GM18499 (cell line): ENCODE measurements around the gene CLASP1.
"Not testable (repeated sequence)": the region's sequence is repeated elsewhere in the genome, so short reads cannot be mapped to it uniquely, and the experiment has no call there.

Experiments
- ATAC-seq: cut with Tn5 transposase; IDR thresholded peaks from one replicate; pipeline ENCODE4 v1.9.1; 2021; ENCODE audit warnings: moderate number of reproducible peaks; ENCODE audit not compliant: insufficient read depth, unreplicated experiment

CLASP1 gene

GRCh38 chr2:121342751-121343150 is 306.5 kb downstream of the CLASP1 start:
- ATAC-seq: no peak

- ATAC-seq: no peak
Observed at GRCh38 chr2:121340926-121341325, 308.3 kb downstream of the CLASP1 start.

DNA sequence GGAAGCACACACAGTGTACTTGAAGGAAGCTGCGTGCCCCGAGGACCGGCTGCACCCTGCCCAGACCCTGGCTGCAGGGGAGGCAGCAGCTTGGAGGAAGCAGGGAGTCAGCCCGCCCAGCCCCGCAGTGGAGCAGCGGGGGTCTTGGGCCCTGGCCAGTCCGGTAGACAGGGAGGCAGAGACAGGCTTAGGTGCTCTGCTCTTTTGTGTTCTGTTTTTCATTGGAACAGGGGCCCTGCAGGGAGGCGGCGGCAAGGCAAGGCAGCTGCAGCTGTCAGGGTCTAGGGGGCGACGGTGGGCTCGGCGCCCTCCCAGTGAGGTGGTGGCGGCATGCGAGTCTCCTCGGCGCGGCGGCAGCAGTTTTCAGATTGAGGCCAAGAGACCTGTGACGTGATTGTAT is 311.0 kb downstream of the CLASP1 start:
- ATAC-seq: no peak

DNA sequence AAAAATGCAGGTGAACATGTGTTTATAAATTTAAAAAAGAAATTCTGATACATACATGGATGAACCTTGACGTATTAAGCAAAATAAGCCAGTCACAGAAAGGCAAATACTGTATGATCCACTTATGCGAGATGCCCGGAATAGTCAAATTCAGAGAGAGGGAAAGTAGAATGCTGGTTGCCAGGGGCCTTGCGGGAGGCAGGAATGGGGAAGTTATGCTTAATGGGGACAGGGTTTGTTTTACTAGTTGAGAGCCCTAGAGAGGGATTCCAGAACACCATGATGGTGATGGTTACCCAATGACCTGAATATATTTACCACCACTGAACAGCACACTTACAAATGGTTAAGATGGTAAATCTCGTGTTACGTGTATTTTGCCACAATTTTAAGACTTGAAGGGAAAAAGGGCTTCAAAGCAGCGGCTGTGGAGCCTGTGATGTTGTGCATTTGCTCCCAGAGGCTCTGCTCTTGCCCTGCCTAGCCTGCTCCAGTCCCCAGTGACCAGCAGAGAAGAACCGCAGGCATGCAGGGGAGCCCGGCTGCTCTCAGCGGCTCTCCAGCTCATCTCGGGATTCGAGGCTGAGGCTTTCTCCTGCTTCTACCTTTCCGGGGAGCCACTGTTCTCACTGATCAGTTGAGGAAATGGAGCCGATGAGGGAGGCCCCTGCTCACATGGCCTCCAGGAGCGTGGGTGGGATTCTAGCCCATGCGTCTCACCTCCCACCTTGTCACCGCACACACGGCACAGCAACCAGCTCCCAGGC is 312.6 kb downstream of the CLASP1 start:
- no peak for ATAC-seq

GRCh38 chr2:121335294-121336290 is 313.7 kb downstream of the CLASP1 start:
- ATAC-seq: no peak

GRCh38 chr2:121334581-121335293 is 314.5 kb downstream of the CLASP1 start:
- no peak for ATAC-seq

DNA sequence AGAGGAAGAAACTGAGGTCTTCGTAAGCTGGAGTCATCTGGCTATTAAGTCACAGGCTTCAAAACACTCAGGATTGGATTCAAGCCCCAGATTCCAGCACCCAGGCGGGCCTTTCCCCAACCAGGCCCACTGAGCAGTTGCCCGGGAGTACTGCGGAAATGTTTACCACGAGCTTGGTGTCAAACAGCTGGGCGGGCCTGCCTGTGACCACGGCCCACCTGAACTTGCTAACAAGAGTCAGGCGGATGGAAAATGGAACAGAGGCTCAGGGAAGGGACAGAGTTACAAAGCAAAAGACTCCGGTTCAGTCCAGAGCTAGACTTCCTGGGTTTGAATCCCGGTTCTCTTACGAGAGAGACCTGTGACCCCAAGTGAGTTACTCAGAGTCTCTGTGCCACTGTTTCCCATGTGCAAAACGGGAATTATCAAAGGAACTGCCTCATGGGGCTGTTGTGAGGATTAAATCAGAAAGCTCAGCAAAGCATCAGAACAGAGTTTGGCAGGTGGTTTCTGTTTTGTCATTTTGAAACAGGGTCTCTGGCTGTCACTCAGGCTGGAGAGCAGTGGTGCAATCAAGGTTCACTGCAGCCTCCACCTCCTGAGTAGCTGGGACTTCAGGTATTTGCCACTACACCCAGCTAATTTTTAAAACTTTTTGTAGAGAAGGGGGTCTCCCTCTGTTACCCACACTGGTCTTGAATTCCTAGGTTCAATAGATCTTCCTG is 315.3 kb downstream of the CLASP1 start:
- ATAC-seq: peak; percentile 80

DNA sequence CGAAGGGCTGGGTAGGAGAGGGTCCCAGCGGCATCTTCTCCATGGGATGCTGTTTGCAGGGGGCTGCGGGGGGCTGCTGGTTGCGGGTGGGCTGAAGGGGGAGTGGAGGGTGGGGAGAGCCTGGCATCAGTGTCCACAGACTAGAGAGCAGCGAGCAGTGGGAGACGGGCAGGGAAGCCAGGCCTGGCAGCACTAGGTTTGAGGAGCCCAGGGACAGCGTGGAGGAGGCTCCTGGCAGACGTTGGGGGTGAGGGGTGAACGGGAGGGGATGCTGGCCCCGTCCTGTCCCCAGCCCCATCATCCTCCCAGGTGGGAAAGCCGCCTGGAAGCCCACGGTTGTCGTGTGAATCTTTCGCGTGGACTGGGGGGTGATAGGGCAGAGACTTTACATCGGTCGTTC is 316.0 kb downstream of the CLASP1 start:
- ATAC-seq: no peak

DNA sequence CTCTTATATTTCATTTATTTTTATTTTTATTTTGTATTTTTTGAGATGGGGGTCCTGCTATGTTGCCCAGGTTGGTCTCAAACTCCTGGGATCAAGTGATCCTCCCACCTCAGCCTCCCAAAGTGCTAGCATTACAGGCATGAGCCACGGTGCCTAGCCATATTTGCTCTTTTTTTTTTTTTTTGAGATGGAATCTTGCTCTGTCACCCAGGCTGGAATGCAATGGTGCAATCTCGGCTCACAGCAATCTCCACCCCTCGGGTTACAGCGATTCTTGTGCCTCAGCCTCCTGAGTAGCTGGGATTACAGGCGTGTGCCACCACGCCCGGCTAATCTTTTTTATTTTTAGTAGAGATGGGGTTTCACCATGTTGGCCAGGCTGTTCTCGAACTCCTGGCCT is 317.9 kb downstream of the CLASP1 start:
- not testable (repeated sequence) for ATAC-seq

DNA sequence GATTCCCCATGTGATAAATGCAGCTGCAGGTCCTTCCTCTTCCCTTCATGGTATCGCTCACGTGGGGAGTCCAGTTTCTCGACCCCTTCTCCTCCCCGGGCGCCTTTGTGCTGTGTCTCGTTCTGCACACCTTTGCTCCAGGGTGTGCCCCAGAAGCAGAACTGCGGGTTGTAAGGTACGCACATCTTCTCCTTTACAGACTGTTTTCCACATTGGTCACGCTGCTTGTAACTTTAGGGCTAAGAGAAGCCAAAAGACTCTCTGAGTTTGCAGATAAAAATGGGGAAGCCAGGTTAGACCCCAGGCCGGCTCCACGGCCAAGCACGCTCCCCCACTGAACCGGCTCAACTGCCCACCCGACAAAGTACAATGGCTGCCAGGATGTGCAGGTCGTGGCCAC is 318.3 kb downstream of the CLASP1 start:
- no peak for ATAC-seq

- ATAC-seq: no peak
Observed at GRCh38 chr2:121329786-121330185, 319.5 kb downstream of the CLASP1 start.

DNA sequence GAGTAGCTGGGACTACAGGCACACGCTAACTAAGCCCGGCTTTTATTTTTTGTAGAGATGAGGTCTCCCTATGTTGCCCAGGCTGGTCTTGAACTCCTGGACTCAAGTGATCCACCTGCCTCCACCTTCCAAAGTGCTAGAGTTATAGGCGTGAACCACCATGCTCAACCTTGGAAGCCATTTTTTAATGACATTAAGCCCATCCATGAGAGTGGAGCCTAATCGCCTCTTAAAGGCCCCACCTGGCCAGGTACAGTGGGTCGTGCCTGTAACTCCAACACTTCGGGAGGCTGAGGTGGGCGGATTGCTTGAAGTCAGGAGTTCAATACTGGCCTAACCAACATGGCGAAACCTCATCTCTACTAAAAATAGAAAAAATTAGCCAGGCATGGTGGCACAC is 322.6 kb downstream of the CLASP1 start:
- no peak for ATAC-seq

DNA sequence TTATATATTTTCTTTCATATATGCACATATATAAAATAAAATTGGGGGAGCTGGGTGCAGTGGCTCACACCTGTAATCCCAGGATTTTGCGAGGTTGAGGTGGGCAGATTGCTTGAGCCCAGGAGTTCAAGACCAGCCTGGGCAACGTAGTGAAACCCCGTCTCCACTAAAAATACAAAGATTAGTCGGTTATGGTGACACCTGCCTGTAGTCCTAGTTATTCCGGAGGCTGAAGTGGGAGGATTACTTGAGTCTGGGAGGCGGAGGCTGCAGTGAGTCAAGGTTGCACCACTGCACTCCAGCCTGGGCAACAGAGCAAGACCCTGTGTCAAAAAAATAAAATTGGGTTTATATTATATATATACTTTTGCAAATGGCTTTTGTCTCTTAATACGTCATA is 324.7 kb downstream of the CLASP1 start:
- no peak for ATAC-seq

GRCh38 chr2:121321476-121321875 is 327.8 kb downstream of the CLASP1 start:
- no peak for ATAC-seq

DNA sequence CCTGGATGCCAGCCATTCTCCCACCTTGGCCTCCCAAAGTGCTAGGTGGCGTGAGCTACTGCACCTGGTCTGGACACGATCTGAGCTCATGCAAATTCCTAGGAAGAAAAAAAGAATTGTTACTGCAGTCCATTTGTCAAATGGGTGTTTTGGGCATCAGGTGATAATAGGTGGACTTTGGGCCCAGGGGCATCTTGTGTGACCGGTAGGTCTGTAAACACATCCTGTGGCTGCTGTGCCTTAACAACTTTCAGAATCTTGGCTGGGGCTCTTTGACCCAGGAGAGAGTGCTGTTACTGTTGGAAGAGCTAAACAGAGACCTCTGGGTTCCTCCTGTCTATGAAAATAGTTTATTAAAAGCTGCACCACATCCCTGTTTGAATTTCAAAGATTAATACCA is 329.3 kb downstream of the CLASP1 start:
- ATAC-seq: no peak

GRCh38 chr2:121316986-121317385 is 332.3 kb downstream of the CLASP1 start:
- ATAC-seq: no peak

- not testable (repeated sequence) for ATAC-seq
Observed at GRCh38 chr2:121313701-121314100, 335.6 kb downstream of the CLASP1 start.

DNA sequence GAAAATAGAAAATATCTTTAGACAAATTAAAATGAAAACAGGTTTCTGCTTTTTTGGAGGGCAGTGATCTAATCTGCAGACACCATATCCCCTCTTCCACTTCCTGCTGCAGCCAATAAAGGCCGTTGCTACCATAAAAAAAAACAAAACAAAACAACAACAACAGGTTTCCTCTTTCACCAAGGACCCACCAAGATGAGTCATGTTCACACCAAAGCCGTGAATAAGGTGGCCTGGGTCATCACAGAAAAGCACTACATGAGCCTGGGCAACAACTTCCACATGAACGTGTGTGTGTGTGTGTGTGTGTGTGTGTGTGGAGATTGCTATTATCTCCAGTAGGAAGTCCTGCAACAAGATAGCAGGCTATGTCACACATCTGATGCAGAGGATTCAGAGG is 339.5 kb downstream of the CLASP1 start:
- no peak for ATAC-seq

GRCh38 chr2:121309323-121309722 is 339.9 kb downstream of the CLASP1 start:
- ATAC-seq: no peak

- no peak for ATAC-seq
Observed at GRCh38 chr2:121307048-121307447, 342.2 kb downstream of the CLASP1 start.
